Gastrocnemius medialis (tissue), 4 donors: ENCODE results near the gene FITM1. TPM values are rescaled to one million over a fixed set of nuclear protein-coding genes. Genes with fewer than 3 reads are reported as not detected.
A peak's percentile ranks its signal among the peaks of the same experiment; 100 is the strongest.

ENCODE experiments used
- ATAC-seq, 2 donors: fragments of 150-250 bp; one replicate each; pipeline ENCODE4 v1.9.1; 2016
- DNase-seq, 2 donors: peaks; one replicate each; pipeline ENCODE4 v3.0.0-alpha.2; 2019
- H3K27ac ChIP-seq, 4 donors: fragments of 200-600 bp; sonication (generic); 1 replicate in 1 of 4; 2 replicates in 3 of 4; pipeline ENCODE4 v1.5.1; 2016 to 2018; ENCODE audit warnings: mild to moderate bottlenecking in 2 of 4, moderate library complexity in 1 of 4
- H3K27me3 ChIP-seq, 3 donors: fragments of 200-600 bp; sonication (generic) in 2 of 3; 1 replicate in 1 of 3; 2 replicates in 2 of 3; pipeline versions ENCODE4 v1.5.1 to v1.6.0; 2016 to 2019; ENCODE audit warnings: mild to moderate bottlenecking in 1 of 3, moderate library complexity in 1 of 3
- H3K36me3 ChIP-seq, 2 donors: fragments of 200-600 bp; sonication (generic) in 1 of 2; one replicate each; pipeline ENCODE4 v1.5.1; 2017 to 2018
- H3K4me1 ChIP-seq, 2 donors: fragments of 200-600 bp; sonication (generic) in 1 of 2; one replicate each; pipeline ENCODE4 v1.5.1; 2016 to 2017; ENCODE audit warnings: mild to moderate bottlenecking in 2 of 2
- H3K4me3 ChIP-seq, 4 donors: fragments of 200-600 bp; sonication (generic) in 3 of 4; 1 replicate in 1 of 4; 2 replicates in 3 of 4; pipeline ENCODE4 v1.5.1; 2016 to 2019; ENCODE audit warnings: mild to moderate bottlenecking in 2 of 4
- H3K9me3 ChIP-seq, 3 donors: fragments of 200-600 bp; sonication (generic) in 2 of 3; 1 replicate in 1 of 3; 2 replicates in 2 of 3; pipeline ENCODE4 v1.5.1; 2016 to 2019
- POLR2A ChIP-seq, 2 donors: fragments of 450-650 bp; IDR thresholded peaks; one replicate each; pipeline ENCODE4 v1.6.1; 2017; ENCODE audit warnings: antibody characterized with exemption in 2 of 2, mild to moderate bottlenecking in 2 of 2, moderate library complexity in 2 of 2
- in situ Hi-C, 4 donors: fragments of 200-750 bp; cut with MboI; loops; one replicate each; pipeline versions ENCODE4 v1.15.0 to v1.8.0; 2017; ENCODE audit warnings: low sequenced_read_pairs in 4 of 4
- intact Hi-C: fragments of 100-400 bp; cut with DNase I; formaldehyde crosslinking; loops from one replicate; pipeline ENCODE4 v1.15.1; 2023; ENCODE audit warnings: low total_unique reads
- total RNA-seq, 4 donors: library from RNA; depleted of rRNA; stranded (reverse); fragments of >200 nt; gene quantifications; one replicate each; pipeline versions ENCODE4 v1.1.0 to v1.2.3, GENCODE V29; 2016
- TF ChIP-seq, protein P1 (sequence below), 5 experiments: fragments of 450-650 bp in 3 of 5; fragments of 200-600 bp in 2 of 5; sonication (generic) in 2 of 5; IDR thresholded peaks in 4 of 5; conservative IDR thresholded peaks in 1 of 5; 1 replicate in 4 of 5; 2 replicates in 1 of 5; pipeline ENCODE4 v1.5.1; 2016 to 2019; ENCODE audit warnings: antibody characterized with exemption in 5 of 5, mild to moderate bottlenecking in 3 of 5, moderate library complexity in 3 of 5

Gene FITM1
- total RNA-seq, 4 donors from 2014 or later = 45.3 to 91.3 (median 65.4) TPM

DNA sequence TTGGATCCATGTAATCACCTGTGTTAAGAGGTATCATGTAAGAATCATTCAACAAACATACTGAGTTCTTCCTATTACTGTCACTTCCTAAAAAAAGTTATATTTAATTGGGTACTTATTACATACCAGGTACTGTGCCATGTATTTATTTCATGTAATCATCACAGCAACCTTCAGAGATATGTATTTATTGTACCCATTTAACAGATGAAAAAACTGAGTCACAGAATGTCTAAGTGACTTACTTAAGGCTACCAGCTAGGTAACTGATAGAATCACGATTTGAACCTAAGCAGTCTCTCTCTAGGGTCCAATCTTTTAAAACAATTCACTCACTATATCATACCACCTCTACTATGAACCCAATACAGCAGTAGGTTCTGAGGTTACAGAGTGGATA is 14.0 kb downstream of the FITM1 start:
- Histone ChIP-seq H3K4me3 (no peak overlapping the region), H3K4me1 (peaks cover 33 to 34% of the 10 kb centered on the region in 2 donors), H3K36me3 (peaks cover 0 to 21% of the 10 kb centered on the region in 2 donors), H3K27me3 (no peaks in the 10 kb centered on the region), H3K27ac (peak overlapping the region in 2 of 4 donors; percentile 92), H3K9me3 (no peaks in the 10 kb centered on the region)
- in situ Hi-C loops (loop anchor here in 1 of 4 donors (25.0 kb wide), 1 partner anchor 832 kb away; the partner anchor contains the start of genes BCL2L2, PABPN1 and PPP1R3E), intact Hi-C loops (no loop called here)
- TF ChIP-seq, protein P1, sequence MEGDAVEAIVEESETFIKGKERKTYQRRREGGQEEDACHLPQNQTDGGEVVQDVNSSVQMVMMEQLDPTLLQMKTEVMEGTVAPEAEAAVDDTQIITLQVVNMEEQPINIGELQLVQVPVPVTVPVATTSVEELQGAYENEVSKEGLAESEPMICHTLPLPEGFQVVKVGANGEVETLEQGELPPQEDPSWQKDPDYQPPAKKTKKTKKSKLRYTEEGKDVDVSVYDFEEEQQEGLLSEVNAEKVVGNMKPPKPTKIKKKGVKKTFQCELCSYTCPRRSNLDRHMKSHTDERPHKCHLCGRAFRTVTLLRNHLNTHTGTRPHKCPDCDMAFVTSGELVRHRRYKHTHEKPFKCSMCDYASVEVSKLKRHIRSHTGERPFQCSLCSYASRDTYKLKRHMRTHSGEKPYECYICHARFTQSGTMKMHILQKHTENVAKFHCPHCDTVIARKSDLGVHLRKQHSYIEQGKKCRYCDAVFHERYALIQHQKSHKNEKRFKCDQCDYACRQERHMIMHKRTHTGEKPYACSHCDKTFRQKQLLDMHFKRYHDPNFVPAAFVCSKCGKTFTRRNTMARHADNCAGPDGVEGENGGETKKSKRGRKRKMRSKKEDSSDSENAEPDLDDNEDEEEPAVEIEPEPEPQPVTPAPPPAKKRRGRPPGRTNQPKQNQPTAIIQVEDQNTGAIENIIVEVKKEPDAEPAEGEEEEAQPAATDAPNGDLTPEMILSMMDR (IDR thresholded peaks at IDR 0.05 in 4 of 5, conservative IDR thresholded peaks at IDR 0.05 in 1 of 5) = no peak
- no peak for TF ChIP-seq POLR2A (IDR thresholded peaks at IDR 0.05)
- DNase-seq (no peak), ATAC-seq (no peak)

DNA sequence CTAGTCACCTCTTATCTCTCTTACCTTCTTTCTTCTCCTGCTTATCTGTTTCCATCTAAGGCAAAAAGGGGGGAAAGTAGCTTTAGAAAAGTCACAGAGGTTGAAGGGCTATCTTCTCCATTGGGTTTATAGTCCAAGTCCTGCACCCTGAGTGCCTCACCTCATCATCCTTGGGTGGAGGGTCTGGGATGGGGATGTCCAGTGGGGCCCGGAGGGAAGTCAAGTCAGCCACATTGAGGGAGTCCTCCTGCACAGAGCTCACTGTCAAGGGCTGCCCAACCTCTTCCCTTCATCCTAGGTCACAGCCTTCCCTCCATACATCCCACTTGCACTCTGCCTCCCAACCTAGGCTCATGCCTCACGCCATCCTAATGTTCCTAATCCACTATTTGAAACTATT is 14.8 kb downstream of the FITM1 start:
- no peak for ATAC-seq
- Histone ChIP-seq H3K4me3 (no peak overlapping the region), H3K36me3 (peaks cover 0 to 29% of the 10 kb centered on the region in 2 donors), H3K27ac (peak overlapping the region; percentile 92 to 97 (median 92)), H3K9me3 (no peaks in the 10 kb centered on the region), H3K27me3 (no peaks in the 10 kb centered on the region), H3K4me1 (peaks cover 25 to 26% of the 10 kb centered on the region in 2 donors)
- no peak for DNase-seq
- in situ Hi-C loops (loop anchor here in 1 of 4 donors (25.0 kb wide), 1 partner anchor 833 kb away; the partner anchor contains the start of genes BCL2L2, PABPN1 and PPP1R3E), intact Hi-C loops (no loop called here)
- TF ChIP-seq, protein P1 (IDR thresholded peaks at IDR 0.05 in 4 of 5, conservative IDR thresholded peaks at IDR 0.05 in 1 of 5) = no peak
- no peak for TF ChIP-seq POLR2A (IDR thresholded peaks at IDR 0.05)

DNA sequence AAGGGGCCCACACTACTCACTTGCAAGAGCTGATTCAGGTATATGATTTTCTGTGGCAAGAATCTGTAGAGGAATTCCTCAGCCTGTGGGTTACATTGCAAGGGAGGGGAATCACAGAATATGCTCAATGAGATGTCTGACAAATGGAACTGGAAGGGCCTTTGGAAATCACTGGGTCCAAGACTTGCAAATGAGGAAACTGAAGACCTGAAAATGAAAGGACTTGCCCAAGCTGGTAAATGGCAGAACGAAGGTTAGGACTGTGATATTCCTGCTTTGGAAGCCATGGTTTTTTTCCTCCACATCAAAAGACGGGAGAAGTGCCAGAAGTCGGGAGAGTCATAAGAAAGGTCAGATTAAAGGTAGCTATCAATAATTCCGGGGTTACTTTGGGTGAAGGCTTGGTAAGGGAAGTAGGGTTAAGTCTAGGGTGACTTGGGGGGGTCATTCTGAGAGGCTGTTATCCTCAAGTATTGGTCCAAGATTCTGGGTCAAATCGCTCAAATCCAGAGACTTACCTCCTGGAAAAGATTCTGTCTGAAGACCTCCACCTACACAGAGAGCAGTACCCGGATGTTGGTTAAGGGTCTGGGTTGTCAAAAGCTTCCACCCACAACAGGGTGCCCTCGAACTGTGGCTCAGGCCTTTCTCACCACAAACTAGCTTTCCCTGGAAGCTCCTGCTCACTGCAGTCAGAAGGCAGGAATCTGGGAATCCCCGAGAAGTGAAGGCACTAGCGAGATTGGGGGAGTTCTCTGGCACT is 15.4 kb downstream of the FITM1 start:
- H3K4me1 ChIP-seq = peaks cover 25 to 26% of the 10 kb centered on the region in 2 donors

DNA sequence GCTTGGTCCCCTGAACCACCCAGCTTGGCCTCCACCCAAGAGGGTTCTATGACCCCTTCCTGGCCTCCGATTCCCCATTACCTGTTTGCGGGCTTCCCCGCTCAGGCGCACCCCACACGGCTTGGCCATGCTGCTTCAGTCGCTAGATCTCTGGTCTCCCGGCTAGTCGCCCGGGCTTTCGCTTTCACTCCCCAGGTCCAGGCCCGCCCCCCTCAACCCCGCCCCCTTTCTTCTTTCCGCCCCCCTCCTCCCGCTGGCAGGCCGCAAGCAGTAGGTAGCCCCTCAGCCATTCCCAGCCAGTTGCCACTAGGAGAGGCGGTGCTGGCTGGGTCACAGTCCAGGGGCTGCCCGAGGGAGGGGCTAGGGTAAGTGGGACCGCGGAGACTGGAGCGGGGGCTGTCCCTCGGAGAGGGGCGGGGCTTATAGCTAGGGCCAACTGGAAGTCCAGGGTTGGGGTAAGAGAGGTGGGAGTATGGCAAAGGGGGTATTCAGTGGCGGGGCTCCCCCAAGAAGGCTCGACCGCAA is 16.1 kb downstream of the FITM1 start, which contains the start of gene PSME2:
PSME2 (minus strand) TSS at position 158 of the 525 bp plus-strand sequence; CDS start at position 129, 29 bp downstream.
- in situ Hi-C loops = loop anchor here in 1 of 4 donors (25.0 kb wide), 1 partner anchor 834 kb away; the partner anchor contains the start of genes BCL2L2, PABPN1 and PPP1R3E
- DNase-seq (peak; percentile 90 to 95), ATAC-seq (peak; percentile 77 to 81)
- no peaks in the 10 kb centered on the region for H3K27me3 ChIP-seq
- H3K36me3 ChIP-seq = peaks cover 0 to 42% of the 10 kb centered on the region in 2 donors
- intact Hi-C loops = loop anchor here (2.0 kb wide), 1 partner anchor 86 kb away; the partner anchor contains the start of genes GMPR2 and NEDD8
- H3K27ac ChIP-seq = peak within 1 kb of the TSS; percentile 92 to 97 (median 92)
- H3K9me3 ChIP-seq = no peaks in the 10 kb centered on the region
- H3K4me1 ChIP-seq = peaks cover 25 to 26% of the 10 kb centered on the region in 2 donors
- peak within 1 kb of the TSS; percentile 75 to 92 (median 84) for H3K4me3 ChIP-seq
- TF ChIP-seq POLR2A (IDR thresholded peaks at IDR 0.05) = peak in 1 of 2 donors; percentile 21
- TF ChIP-seq, protein P1 (IDR thresholded peaks at IDR 0.05 in 4 of 5, conservative IDR thresholded peaks at IDR 0.05 in 1 of 5) = no peak

More for the DNA sequence above, 15.4 kb downstream of the FITM1 start:
- in situ Hi-C loops (loop anchor here in 1 of 4 donors (25.0 kb wide), 1 partner anchor 834 kb away; the partner anchor contains the start of genes BCL2L2, PABPN1 and PPP1R3E), intact Hi-C loops (loop anchor here (2.0 kb wide), 1 partner anchor 87 kb away; the partner anchor contains the start of genes GMPR2 and NEDD8)
- Histone ChIP-seq H3K4me3 (peak overlapping the region; percentile 75 to 92 (median 84)), H3K36me3 (peaks cover 0 to 35% of the 10 kb centered on the region in 2 donors), H3K9me3 (no peaks in the 10 kb centered on the region), H3K27me3 (no peaks in the 10 kb centered on the region), H3K27ac (peak overlapping the region; percentile 92 to 97 (median 92))
- DNase-seq (no peak), ATAC-seq (no peak)
- TF ChIP-seq, protein P1 (IDR thresholded peaks at IDR 0.05 in 4 of 5, conservative IDR thresholded peaks at IDR 0.05 in 1 of 5) = no peak
- no peak for TF ChIP-seq POLR2A (IDR thresholded peaks at IDR 0.05)
